HEK293 (cell line): ENCODE measurements around the gene HK3.

Experiments
- CTCF ChIA-PET: fragments of 350-600 bp; formaldehyde crosslinking; extraction: SDS; loops from one replicate; lab custom pipeline; 2021; ENCODE audit warnings: antibody characterized with exemption; lab: Yijun Ruan, JAX
- POLR2A ChIA-PET: fragments of 300-600 bp; formaldehyde crosslinking; extraction: SDS; loops from one replicate; lab custom pipeline; 2020; ENCODE audit warnings: antibody characterized with exemption, inconsistent platforms; lab: Yijun Ruan, JAX
- H3K27ac ChIP-seq: fragments of 200-500 bp; sonication (Bioruptor generic); 2 replicates; pipeline ENCODE4 v1.5.1; 2014; ENCODE audit warnings: low read depth, low read length, control low read depth, inconsistent platforms; ENCODE audit errors: extremely low read depth
- H3K36me3 ChIP-seq, 2 experiments: fragments of 200-500 bp in 1 of 2; sonication (Bioruptor generic) in 1 of 2; 1 replicate in 1 of 2; 2 replicates in 1 of 2; pipeline ENCODE4 v1.5.1; 2014 to 2017; ENCODE audit warnings: inconsistent platforms in 2 of 2, low read length in 2 of 2; ENCODE audit not compliant: control insufficient read depth in 2 of 2, insufficient read depth in 1 of 2
- H3K4me1 ChIP-seq: fragments of 200-500 bp; sonication (Bioruptor generic); 2 replicates; pipeline ENCODE4 v1.5.1; 2014; ENCODE audit warnings: mild to moderate bottlenecking, low read length, inconsistent platforms; ENCODE audit not compliant: control insufficient read depth, insufficient read depth
- H3K4me3 ChIP-seq: 2 replicates; pipeline ENCODE4 v1.5.1; 2011; ENCODE audit warnings: low read depth, mild to moderate bottlenecking, control low read depth, low read length, moderate library complexity
- H3K9me3 ChIP-seq: fragments of 200-500 bp; sonication (Bioruptor generic); 2 replicates; pipeline ENCODE4 v1.5.1; 2014; ENCODE audit warnings: low read depth, low read length, inconsistent platforms; ENCODE audit not compliant: control insufficient read depth, insufficient read depth
- OSR2 ChIP-seq: fragments of 450-650 bp; formaldehyde crosslinking; IDR thresholded peaks from 2 replicates; pipeline ENCODE4 v1.5.1; 2016; ENCODE audit warnings: missing biosample characterization, missing genetic modification characterization
- OVOL3 ChIP-seq: fragments of 450-650 bp; formaldehyde crosslinking; IDR thresholded peaks from 2 replicates; pipeline ENCODE4 v1.5.1; 2016; ENCODE audit warnings: missing biosample characterization, missing genetic modification characterization
- REPIN1 ChIP-seq: fragments of 450-650 bp; formaldehyde crosslinking; IDR thresholded peaks from 2 replicates; pipeline ENCODE4 v1.5.1; 2017; ENCODE audit warnings: missing biosample characterization, missing genetic modification characterization, low read depth
- SALL2 ChIP-seq: fragments of 450-650 bp; formaldehyde crosslinking; IDR thresholded peaks from 2 replicates; pipeline ENCODE4 v1.5.0; 2017; ENCODE audit warnings: missing biosample characterization, mild to moderate bottlenecking, missing genetic modification characterization, borderline replicate concordance
- YY1 ChIP-seq: fragments of 450-650 bp; formaldehyde crosslinking; IDR thresholded peaks from 2 replicates; pipeline ENCODE4 v1.5.1; 2018; ENCODE audit warnings: missing biosample characterization, missing genetic modification characterization
- ZBTB21 ChIP-seq: fragments of 450-650 bp; formaldehyde crosslinking; IDR thresholded peaks from 2 replicates; pipeline ENCODE4 v1.5.1; 2017; ENCODE audit warnings: missing biosample characterization, missing genetic modification characterization
- ZIC2 ChIP-seq: fragments of 450-650 bp; formaldehyde crosslinking; IDR thresholded peaks from 2 replicates; pipeline ENCODE4 v1.5.1; 2016; ENCODE audit warnings: missing biosample characterization, missing genetic modification characterization
- ZNF16 ChIP-seq: fragments of 450-650 bp; formaldehyde crosslinking; IDR thresholded peaks from 2 replicates; pipeline ENCODE4 v1.5.1; 2016; ENCODE audit warnings: low read depth, missing biosample characterization, missing genetic modification characterization
- ZNF214 ChIP-seq: fragments of 450-650 bp; formaldehyde crosslinking; IDR thresholded peaks from 2 replicates; pipeline ENCODE4 v1.5.1; 2017; ENCODE audit warnings: missing biosample characterization, mild to moderate bottlenecking, missing genetic modification characterization, borderline replicate concordance
- ZNF341 ChIP-seq: fragments of 450-650 bp; formaldehyde crosslinking; IDR thresholded peaks from 2 replicates; pipeline ENCODE4; 2016; ENCODE audit warnings: low read depth, missing biosample characterization, missing genetic modification characterization
- ZNF350 ChIP-seq: fragments of 450-650 bp; formaldehyde crosslinking; IDR thresholded peaks from 2 replicates; pipeline ENCODE4 v1.5.0; 2017; ENCODE audit warnings: missing biosample characterization, mild to moderate bottlenecking, missing genetic modification characterization
- ZNF354C ChIP-seq: fragments of 450-650 bp; formaldehyde crosslinking; IDR thresholded peaks from 2 replicates; pipeline ENCODE4 v1.5.1; 2016; ENCODE audit warnings: missing biosample characterization, missing genetic modification characterization, low read depth, borderline replicate concordance
- ZNF426 ChIP-seq: fragments of 450-650 bp; formaldehyde crosslinking; IDR thresholded peaks from 2 replicates; pipeline ENCODE4 v1.5.1; 2017; ENCODE audit warnings: missing biosample characterization, missing genetic modification characterization, mild to moderate bottlenecking, inconsistent platforms, moderate library complexity
- ZNF501 ChIP-seq: fragments of 450-650 bp; formaldehyde crosslinking; IDR thresholded peaks from 2 replicates; pipeline ENCODE4 v1.5.1; 2016; ENCODE audit warnings: missing biosample characterization, missing genetic modification characterization
- ZNF561 ChIP-seq: fragments of 450-650 bp; IDR thresholded peaks from 2 replicates; pipeline ENCODE4 v1.5.1; 2018; ENCODE audit warnings: missing biosample characterization, missing genetic modification characterization, borderline replicate concordance
- ZNF707 ChIP-seq: fragments of 450-650 bp; formaldehyde crosslinking; IDR thresholded peaks from 2 replicates; pipeline ENCODE4 v1.5.1; 2016; ENCODE audit warnings: missing biosample characterization, missing genetic modification characterization
- ZNF830 ChIP-seq: fragments of 450-650 bp; IDR thresholded peaks from 2 replicates; pipeline ENCODE4 v1.5.0; 2018; ENCODE audit warnings: missing biosample characterization, missing genetic modification characterization, low read depth, mild to moderate bottlenecking, moderate library complexity
- TF ChIP-seq, protein P1 (sequence below): fragments of 450-650 bp; formaldehyde crosslinking; IDR thresholded peaks from 2 replicates; pipeline ENCODE4 v1.5.1; 2016; ENCODE audit warnings: missing biosample characterization, missing genetic modification characterization
- TF ChIP-seq, protein P2 (sequence below): fragments of 450-650 bp; formaldehyde crosslinking; IDR thresholded peaks from 2 replicates; pipeline ENCODE4; 2016; ENCODE audit warnings: missing biosample characterization, missing genetic modification characterization
- TF ChIP-seq, protein P3 (sequence below): fragments of 450-650 bp; formaldehyde crosslinking; IDR thresholded peaks from 2 replicates; pipeline ENCODE4 v1.5.1; 2016; ENCODE audit warnings: missing biosample characterization, missing genetic modification characterization

The HK3 gene

DNA sequence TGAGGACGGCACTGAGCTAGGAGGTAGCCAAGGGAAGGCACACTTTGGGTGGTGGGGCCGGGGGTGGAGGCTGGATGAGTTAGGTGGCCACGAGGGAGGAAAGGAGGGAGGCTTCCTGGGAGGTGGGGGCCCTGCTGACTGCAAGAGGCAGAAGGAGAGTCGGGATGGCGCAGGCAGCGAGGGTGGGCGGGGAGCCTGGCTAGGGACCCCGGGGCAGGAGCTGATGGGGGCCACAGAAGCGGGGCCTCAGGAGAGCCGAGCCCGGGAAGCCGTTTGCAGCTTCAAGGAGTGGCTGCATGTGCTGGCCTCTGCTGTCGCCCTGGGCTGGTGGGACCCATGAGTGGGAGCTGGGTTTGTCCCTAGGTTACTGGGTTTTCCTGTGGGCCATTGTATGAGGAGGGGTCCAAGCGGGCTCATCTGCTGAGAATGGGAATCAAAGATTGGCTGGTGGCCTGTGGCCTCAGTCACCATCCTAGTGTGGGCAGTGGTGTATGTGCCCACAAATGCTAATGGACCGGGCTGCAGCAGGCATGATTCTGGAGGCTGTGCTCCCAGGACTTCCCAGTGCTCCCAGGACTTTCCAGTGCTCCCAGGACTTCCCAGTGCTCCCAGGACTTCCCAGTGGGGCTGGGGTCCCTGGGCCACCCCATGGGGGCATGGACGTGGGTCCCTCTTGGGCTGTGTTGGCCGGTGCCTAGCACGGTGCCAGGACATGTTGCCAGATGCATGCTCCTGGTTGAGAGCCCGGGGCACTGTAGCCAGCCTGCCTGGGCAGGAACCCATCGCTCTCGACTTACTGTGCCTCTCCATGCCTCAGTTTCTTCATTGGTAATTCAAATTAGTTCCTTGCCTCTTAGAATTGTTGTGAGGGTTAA lies 48.5 kb downstream of the HK3 start (continued):
- TF ChIP-seq, protein P1, sequence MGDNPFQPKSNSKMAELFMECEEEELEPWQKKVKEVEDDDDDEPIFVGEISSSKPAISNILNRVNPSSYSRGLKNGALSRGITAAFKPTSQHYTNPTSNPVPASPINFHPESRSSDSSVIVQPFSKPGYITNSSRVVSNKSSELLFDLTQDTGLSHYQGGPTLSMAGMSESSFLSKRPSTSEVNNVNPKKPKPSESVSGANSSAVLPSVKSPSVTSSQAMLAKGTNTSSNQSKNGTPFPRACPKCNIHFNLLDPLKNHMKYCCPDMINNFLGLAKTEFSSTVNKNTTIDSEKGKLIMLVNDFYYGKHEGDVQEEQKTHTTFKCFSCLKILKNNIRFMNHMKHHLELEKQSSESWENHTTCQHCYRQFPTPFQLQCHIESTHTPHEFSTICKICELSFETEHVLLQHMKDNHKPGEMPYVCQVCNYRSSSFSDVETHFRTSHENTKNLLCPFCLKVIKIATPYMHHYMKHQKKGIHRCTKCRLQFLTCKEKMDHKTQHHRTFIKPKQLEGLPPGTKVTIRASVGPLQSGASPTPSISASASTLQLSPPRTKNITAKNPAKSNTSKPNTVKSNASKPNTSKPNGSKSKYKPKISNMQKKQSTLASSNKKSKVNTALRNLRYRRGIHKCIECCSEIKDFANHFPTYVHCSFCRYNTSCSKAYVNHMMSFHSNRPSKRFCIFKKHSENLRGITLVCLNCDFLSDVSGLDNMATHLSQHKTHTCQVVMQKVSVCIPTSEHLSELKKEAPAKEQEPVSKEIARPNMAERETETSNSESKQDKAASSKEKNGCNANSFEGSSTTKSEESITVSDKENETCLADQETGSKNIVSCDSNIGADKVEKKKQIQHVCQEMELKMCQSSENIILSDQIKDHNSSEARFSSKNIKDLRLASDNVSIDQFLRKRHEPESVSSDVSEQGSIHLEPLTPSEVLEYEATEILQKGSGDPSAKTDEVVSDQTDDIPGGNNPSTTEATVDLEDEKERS (tag by site-specific recombination) = no peak
- TF ChIP-seq, protein P2, sequence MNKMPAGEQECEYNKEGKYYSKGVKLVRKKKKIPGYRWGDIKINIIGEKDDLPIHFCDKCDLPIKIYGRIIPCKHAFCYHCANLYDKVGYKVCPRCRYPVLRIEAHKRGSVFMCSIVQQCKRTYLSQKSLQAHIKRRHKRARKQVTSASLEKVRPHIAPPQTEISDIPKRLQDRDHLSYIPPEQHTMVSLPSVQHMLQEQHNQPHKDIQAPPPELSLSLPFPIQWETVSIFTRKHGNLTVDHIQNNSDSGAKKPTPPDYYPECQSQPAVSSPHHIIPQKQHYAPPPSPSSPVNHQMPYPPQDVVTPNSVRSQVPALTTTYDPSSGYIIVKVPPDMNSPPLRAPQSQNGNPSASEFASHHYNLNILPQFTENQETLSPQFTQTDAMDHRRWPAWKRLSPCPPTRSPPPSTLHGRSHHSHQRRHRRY (tag by site-specific recombination) = no peak
- no peak for TF ChIP-seq OVOL3 (tag by site-specific recombination)
- TF ChIP-seq OSR2 = no peak

DNA sequence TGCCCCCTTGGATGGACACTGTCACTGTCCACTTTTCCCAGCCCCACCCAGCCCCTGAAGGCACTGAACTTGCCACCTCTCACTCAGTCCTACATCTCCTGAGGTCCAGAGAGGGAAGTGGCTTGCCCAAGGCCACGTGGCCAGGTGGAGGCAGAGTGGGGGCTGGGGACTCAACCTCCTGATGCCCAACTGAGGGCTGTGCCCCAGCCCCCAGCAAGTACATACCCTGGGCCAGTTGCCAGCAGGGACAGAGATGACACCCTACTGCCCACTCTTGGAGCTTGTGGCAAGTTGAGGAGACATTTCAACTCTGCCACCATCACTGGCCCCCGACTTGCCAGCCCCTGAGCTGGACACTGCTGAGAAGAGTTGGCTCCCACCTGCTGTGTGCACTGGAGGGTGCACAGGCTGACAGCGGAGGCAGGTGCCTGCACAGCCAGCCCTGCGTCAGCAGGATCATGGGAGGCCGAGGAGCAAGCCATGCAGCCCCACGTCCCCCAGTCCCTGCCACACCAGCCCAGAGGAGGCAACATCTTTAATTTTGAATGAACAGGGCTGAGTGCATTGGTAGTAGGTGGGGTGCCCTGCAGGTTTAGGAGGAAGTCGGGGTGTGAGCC lies 49.4 kb downstream of the HK3 start:
- H3K4me1 ChIP-seq = peaks cover 5% of the 10 kb centered on the region
- no peaks in the 10 kb centered on the region for H3K9me3 ChIP-seq
- ChIA-PET CTCF (no interaction called here), POLR2A (no interaction called here)
- TF ChIP-seq ZNF561 (tag by site-specific recombination) = no peak
- TF ChIP-seq ZNF350 (tag by site-specific recombination) = no peak
- TF ChIP-seq ZIC2 (tag by site-specific recombination) = peak; percentile 84
- H3K27ac ChIP-seq = no peak overlapping the region
- H3K4me3 ChIP-seq = no peak overlapping the region
- no peaks in the 10 kb centered on the region for H3K36me3 ChIP-seq

DNA sequence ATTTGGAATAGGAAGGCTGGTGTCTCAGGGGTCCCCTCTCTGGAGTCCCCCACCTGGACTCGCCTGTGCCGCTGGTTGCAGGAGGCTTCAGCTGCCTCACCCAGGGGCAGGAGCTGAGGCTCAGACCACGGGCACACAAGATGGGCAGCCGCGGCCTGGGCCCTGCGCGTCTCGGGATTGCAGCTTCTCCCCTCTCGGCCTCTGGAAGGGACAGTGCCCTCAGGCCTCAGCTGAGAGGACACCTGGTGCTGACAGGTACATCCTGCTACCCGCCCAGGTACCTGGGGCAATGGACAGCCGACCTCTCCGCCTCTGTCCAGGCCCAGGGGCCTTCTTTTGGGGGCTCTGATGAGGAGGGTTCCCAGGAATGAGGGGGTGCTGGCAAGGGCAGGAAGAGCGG lies 50.5 kb downstream of the HK3 start:
- CTCF ChIA-PET = interaction anchor here (1.3 kb wide), 1 partner anchor 35 kb away, joined by 3 read pairs; no protein-coding TSS in a partner anchor
- Histone ChIP-seq H3K9me3 (no peaks in the 10 kb centered on the region), H3K4me3 (no peak overlapping the region), H3K27ac (no peak overlapping the region), H3K36me3 (no peaks in the 10 kb centered on the region), H3K4me1 (peaks cover 7% of the 10 kb centered on the region)
- TF ChIP-seq ZNF341 (tag by site-specific recombination) (0 out of 2 replicates have a peak, but pooled peaks have one; percentile 49), ZNF707 (tag by site-specific recombination) (no peak)
- POLR2A ChIA-PET = no interaction called here

DNA sequence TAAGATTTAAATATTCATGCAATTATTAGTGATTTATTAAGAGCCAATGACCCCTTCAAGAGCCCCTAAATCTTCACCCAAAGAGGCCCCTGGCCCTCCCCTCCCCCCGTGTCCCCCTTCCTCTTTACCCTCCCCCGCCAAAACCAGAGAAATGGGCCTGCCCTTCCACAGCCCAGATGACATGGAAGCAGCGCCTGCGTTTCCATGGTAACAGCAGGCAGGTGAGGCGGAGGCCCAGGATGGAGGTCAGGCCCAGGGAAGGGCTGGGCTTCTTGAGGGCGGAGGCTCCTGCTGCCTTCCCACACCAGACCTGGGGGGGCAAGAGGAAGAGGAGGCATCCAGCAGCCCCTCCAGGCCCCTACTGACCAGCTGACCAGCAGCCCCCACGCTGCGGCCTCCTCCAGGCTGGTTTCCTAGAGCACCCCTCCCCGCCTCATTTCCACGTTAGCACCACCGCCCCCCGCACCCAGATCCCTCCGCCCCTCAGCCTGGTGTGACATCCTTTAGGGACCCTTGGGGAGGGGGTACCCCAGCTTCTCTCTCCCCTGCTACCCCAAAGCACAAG lies 51.3 kb downstream of the HK3 start:
- Histone ChIP-seq H3K36me3 (no peaks in the 10 kb centered on the region), H3K4me1 (peaks cover 7% of the 10 kb centered on the region), H3K9me3 (no peaks in the 10 kb centered on the region), H3K27ac (no peak overlapping the region), H3K4me3 (no peak overlapping the region)
- CTCF ChIA-PET = interaction anchor here (0.7 to 1.3 kb wide), 2 partner anchors 34 to 462 kb away, joined by 3 to 5 read pairs; no protein-coding TSS in a partner anchor
- POLR2A ChIA-PET = no interaction called here
- TF ChIP-seq ZBTB21 (tag by site-specific recombination) (no peak), ZNF426 (tag by site-specific recombination) (no peak), ZNF354C (no peak), YY1 (tag by site-specific recombination) (no peak), SALL2 (tag by site-specific recombination) (no peak), ZNF830 (tag by site-specific recombination) (no peak), REPIN1 (tag by site-specific recombination) (no peak), ZNF501 (no peak), ZNF16 (tag by site-specific recombination) (no peak), ZNF214 (tag by site-specific recombination) (no peak)
- TF ChIP-seq, protein P3, sequence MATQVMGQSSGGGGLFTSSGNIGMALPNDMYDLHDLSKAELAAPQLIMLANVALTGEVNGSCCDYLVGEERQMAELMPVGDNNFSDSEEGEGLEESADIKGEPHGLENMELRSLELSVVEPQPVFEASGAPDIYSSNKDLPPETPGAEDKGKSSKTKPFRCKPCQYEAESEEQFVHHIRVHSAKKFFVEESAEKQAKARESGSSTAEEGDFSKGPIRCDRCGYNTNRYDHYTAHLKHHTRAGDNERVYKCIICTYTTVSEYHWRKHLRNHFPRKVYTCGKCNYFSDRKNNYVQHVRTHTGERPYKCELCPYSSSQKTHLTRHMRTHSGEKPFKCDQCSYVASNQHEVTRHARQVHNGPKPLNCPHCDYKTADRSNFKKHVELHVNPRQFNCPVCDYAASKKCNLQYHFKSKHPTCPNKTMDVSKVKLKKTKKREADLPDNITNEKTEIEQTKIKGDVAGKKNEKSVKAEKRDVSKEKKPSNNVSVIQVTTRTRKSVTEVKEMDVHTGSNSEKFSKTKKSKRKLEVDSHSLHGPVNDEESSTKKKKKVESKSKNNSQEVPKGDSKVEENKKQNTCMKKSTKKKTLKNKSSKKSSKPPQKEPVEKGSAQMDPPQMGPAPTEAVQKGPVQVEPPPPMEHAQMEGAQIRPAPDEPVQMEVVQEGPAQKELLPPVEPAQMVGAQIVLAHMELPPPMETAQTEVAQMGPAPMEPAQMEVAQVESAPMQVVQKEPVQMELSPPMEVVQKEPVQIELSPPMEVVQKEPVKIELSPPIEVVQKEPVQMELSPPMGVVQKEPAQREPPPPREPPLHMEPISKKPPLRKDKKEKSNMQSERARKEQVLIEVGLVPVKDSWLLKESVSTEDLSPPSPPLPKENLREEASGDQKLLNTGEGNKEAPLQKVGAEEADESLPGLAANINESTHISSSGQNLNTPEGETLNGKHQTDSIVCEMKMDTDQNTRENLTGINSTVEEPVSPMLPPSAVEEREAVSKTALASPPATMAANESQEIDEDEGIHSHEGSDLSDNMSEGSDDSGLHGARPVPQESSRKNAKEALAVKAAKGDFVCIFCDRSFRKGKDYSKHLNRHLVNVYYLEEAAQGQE = no peak
